Measurements from ENCODE around the gene TM4SF20.

TM4SF20 gene

DNA sequence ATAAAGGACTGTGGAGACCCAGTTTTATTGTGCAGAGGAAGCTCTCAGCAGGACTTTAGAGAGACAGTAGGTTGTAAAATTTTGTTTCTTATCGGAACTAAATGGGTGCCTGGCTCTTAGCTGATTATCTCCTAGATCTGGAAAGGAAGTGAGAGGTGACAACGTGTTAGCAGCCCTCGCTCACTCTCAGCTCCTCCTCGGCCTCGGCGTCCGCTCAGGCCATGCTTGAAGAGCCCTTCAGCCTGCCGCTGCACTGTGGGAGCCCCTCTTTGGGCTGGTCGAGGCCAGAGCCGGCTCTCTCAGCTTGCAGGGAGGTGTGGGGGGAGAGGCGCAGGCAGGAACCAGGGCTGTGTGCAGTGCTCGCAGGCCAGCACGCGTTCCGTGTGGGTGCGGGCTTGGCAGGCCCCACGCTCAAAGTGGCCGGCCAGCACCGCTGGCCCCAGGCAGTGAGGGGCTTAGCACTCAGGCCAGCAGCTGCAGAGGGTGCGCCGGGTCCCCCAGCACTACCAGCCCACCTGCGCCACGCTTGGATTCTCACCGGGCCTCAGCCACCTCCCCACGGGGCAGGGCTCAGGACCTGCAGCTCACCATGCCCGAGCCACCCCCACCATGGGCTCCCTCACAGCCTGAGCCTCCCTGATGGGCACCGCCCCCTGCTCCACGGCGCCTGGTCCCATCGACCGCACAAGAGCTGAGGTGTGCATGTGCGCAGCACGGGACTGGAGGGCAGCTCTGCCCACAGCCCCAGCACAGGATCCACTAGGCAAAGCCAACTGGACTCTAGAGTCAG lies 58.6 kb downstream of the TM4SF20 start:
- no peak for DNase-seq (ENCODE audit: low spot score)

- no peak for DNase-seq (ENCODE audit: low spot score)
Observed at GRCh38 chr2:227317834-227318233, 61.3 kb downstream of the TM4SF20 start.

- DNase-seq (ENCODE audit: low spot score): no peak
Observed at GRCh38 chr2:227313310-227313709, 65.8 kb downstream of the TM4SF20 start.

GRCh38 chr2:227312579-227312978 lies 66.5 kb downstream of the TM4SF20 start:
- DNase-seq (ENCODE audit: low spot score): no peak

All from left forelimb (tissue), 1 donor.